Coronary artery (tissue), 2 donors: ENCODE measurements around the gene ALG9.
A peak's percentile ranks its signal among the peaks of the same experiment; 100 is the strongest.

ENCODE experiments used
- DNase-seq: peaks from one replicate; pipeline ENCODE4 v3.0.0-alpha.2; 2017; ENCODE audit warnings: low spot score
- H3K27ac ChIP-seq, 2 donors: fragments of 200-600 bp; sonication (generic); one replicate each; pipeline ENCODE4 v1.5.1; 2016 to 2019
- H3K4me3 ChIP-seq: fragments of 200-600 bp; sonication (generic); 2 replicates; pipeline ENCODE4 v1.5.1; 2016; ENCODE audit warnings: mild to moderate bottlenecking, moderate library complexity
- TF ChIP-seq, protein P1 (sequence below): fragments of 200-600 bp; sonication (generic); IDR thresholded peaks from one replicate; pipeline ENCODE4 v1.5.1; 2019; ENCODE audit warnings: antibody characterized with exemption

ALG9 gene, protein sequence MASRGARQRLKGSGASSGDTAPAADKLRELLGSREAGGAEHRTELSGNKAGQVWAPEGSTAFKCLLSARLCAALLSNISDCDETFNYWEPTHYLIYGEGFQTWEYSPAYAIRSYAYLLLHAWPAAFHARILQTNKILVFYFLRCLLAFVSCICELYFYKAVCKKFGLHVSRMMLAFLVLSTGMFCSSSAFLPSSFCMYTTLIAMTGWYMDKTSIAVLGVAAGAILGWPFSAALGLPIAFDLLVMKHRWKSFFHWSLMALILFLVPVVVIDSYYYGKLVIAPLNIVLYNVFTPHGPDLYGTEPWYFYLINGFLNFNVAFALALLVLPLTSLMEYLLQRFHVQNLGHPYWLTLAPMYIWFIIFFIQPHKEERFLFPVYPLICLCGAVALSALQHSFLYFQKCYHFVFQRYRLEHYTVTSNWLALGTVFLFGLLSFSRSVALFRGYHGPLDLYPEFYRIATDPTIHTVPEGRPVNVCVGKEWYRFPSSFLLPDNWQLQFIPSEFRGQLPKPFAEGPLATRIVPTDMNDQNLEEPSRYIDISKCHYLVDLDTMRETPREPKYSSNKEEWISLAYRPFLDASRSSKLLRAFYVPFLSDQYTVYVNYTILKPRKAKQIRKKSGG

DNA sequence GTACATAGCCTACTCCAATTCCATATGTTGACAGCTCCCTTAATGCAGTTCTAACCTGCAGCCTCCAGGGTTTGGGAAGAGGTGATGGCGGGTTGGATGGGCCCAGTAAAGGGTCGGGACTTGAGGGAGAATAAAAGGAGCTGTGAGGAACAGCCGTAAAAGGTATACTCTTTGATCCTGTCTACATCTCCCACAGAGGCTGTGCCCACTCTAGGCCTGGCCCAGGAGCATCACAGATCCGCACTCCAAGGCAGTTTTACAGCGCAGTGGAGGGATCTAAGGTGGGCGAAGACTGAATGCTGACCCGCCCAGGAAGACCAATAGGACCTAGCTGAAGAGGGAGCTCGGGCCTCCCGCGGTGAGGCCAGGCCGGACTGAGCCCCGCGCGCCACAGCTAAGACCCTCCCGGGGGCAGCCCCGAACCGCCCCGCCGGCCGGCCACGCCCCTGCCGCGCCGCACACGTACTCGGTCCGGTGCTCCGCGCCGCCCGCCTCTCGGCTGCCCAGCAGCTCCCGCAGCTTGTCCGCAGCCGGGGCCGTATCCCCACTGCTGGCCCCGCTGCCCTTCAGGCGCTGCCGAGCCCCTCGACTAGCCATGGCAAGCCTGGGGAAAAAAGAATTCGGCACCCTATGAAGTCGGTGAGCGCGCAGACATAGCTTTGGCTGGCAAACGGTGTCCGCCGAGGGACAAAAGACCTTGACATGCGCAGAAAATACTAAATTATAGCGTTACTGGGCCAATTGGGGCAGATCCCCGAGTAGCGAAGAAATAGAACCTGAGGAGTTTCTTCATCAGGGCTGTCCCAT is at the start of gene ALG9:
Gene ALG9, minus strand, starts transcription at position 696 of the 807 bp plus-strand sequence. Its CDS starts 99 bp downstream, at position 597.
- H3K27ac ChIP-seq: peak within 1 kb of the TSS; percentile 92 to 96
- DNase-seq: peak; percentile 88
- TF ChIP-seq, protein P1, sequence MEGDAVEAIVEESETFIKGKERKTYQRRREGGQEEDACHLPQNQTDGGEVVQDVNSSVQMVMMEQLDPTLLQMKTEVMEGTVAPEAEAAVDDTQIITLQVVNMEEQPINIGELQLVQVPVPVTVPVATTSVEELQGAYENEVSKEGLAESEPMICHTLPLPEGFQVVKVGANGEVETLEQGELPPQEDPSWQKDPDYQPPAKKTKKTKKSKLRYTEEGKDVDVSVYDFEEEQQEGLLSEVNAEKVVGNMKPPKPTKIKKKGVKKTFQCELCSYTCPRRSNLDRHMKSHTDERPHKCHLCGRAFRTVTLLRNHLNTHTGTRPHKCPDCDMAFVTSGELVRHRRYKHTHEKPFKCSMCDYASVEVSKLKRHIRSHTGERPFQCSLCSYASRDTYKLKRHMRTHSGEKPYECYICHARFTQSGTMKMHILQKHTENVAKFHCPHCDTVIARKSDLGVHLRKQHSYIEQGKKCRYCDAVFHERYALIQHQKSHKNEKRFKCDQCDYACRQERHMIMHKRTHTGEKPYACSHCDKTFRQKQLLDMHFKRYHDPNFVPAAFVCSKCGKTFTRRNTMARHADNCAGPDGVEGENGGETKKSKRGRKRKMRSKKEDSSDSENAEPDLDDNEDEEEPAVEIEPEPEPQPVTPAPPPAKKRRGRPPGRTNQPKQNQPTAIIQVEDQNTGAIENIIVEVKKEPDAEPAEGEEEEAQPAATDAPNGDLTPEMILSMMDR: no peak
- peak within 1 kb of the TSS; percentile 95 for H3K4me3 ChIP-seq

DNA sequence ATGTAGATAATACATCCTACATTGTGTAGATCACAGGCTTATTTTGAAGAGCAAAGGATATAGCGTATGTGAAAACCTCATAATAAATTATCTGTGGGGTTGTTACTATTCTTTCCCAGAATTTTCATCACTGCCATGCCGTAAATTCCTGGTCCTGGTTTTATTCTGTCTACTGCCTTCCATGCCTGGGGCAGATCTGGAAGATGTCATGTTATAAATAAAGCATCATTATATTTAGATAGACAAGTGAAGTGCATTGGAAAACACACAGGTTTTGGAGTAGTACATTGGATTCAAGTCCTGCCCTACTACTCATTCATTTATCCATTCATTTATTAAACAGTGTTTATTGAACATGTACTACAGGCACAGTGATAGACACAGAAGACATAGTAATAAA is 49.5 kb upstream of the ALG9 start:
- no peak for DNase-seq
- H3K27ac ChIP-seq: peak overlapping the region in 1 of 2 donors; percentile 37
- H3K4me3 ChIP-seq: no peak overlapping the region
- TF ChIP-seq, protein P1: no peak

DNA sequence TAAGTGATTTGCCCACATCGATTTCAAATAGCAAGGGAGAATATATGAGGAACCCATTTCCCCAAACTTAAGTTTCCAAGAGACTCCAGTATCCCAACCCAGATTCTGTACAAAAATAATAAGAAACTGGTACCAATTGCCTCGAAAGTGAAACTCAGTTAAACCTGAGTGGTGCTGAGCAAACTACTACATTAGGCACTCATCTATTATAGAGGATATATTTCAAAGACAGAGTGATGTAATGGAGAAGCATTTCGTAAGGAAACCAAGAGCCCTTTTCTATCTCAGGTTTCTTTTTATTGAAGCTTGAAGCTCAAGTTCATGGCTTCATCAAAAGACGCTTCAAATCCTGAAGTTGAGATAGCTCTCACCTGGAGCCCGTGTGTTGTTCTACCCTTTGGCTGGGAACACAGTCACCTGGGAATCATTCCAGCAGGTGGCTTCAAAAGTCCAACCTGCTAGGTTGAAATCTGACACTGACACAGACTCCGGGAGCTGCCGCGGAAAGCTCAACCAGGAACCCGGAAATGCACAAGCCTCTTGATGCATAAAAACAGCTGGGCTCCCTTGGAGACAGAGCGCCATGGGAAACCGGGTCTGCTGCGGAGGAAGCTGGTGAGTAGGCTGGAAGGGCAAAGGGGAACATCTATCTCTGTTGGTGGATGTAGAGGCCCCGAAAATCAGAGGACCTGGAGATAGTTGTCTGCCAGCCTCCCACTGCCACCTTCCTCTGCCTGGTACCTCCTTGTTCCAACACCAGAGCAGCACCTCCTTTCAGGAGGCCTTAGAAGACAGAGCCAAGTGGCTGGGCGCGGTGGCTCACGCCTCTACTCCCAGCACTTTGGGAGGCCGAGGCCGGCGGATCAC is 47.2 kb upstream of the ALG9 start, which contains the start of gene C11orf52:
Gene C11orf52, plus strand, starts transcription at position 524 of the 867 bp plus-strand sequence. Its CDS starts 60 bp downstream, at position 584.
- no peak for DNase-seq
- TF ChIP-seq, protein P1: no peak
- Histone ChIP-seq H3K27ac (peak within 1 kb of the TSS in 1 of 2 donors; percentile 44), H3K4me3 (no peak within 1 kb of the TSS)

DNA sequence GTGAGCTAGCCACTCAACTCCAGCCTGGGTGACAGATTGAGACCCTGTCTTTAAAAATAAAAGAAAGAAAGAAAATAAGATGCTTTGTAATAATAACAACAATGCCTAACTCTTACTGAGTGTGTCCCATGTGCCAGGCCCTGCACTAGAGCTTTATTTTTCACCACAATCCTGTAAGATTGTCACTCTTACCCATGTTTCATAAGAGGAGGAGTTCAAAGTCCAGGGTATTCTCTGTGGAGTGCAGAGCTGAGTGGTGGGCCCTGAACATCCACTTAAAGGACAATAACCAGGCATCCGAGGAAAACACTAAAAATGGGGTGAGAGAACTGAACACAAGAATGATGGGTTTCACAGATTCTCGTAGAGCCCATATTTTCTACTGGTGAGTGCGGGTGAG is 46.4 kb upstream of the ALG9 start:
- no peak for DNase-seq
- H3K27ac ChIP-seq: no peak overlapping the region
- no peak overlapping the region for H3K4me3 ChIP-seq
- TF ChIP-seq, protein P1: no peak

DNA sequence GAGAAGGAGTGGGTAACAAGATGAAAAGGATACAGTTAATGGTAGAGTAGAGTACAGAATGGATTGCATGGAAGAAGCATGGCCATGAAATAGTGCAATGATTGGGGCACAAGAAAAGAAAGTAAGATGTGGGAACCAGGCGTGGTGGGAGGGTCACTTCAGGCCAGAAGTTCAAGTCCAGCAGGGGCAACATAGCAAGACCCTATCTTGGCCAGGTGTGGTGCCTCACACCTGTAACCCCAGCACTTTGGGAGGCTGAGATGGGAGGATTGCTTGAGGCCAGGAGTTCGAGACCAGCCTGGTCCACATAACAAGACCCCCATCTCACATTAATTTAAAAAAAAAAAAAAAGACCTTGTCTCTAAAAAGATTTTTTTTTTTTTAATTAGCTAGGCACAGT is 45.9 kb upstream of the ALG9 start:
- TF ChIP-seq, protein P1: no peak
- no peak for DNase-seq
- H3K27ac ChIP-seq: no peak overlapping the region

DNA sequence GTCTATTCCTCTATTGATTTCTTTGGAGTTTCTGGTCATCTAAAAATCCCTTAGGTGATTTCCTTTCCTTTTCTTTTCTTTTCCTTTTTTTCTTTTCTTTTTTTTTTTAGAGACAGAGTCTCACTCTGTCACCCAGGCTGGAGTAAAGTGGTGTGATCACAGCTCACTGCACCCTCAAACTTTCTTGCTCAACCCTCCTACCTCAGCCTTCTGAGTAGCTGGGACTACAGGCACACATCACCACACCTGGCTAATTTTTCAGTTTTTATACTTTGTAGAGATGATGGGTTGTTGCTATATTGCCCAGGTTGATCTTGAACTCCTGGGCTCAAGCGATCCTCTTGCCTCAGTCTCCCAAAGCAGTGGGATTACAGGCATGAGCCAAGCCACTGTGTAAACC is 45.4 kb upstream of the ALG9 start:
- DNase-seq: no peak
- Histone ChIP-seq H3K27ac (no peak overlapping the region), H3K4me3 (no peak overlapping the region)
- TF ChIP-seq, protein P1: no peak

More for the DNA sequence above, 45.9 kb upstream of the ALG9 start:
- H3K4me3 ChIP-seq: no peak overlapping the region
